HEK293 (cell line): Measurements from ENCODE around the gene LSM14B.

ENCODE experiments used
- CTCF ChIA-PET: fragments of 350-600 bp; formaldehyde crosslinking; extraction: SDS; loops from one replicate; lab custom pipeline; 2021; ENCODE audit warnings: antibody characterized with exemption; lab: Yijun Ruan, JAX
- POLR2A ChIA-PET: fragments of 300-600 bp; formaldehyde crosslinking; extraction: SDS; loops from one replicate; lab custom pipeline; 2020; ENCODE audit warnings: antibody characterized with exemption, inconsistent platforms; lab: Yijun Ruan, JAX
- H3K27ac ChIP-seq: fragments of 200-500 bp; sonication (Bioruptor generic); 2 replicates; pipeline ENCODE4 v1.5.1; 2014; ENCODE audit warnings: low read depth, low read length, control low read depth, inconsistent platforms; ENCODE audit errors: extremely low read depth
- H3K36me3 ChIP-seq, 2 experiments: fragments of 200-500 bp in 1 of 2; sonication (Bioruptor generic) in 1 of 2; 1 replicate in 1 of 2; 2 replicates in 1 of 2; pipeline ENCODE4 v1.5.1; 2014 to 2017; ENCODE audit warnings: inconsistent platforms in 2 of 2, low read length in 2 of 2; ENCODE audit not compliant: control insufficient read depth in 2 of 2, insufficient read depth in 1 of 2
- H3K4me1 ChIP-seq: fragments of 200-500 bp; sonication (Bioruptor generic); 2 replicates; pipeline ENCODE4 v1.5.1; 2014; ENCODE audit warnings: mild to moderate bottlenecking, low read length, inconsistent platforms; ENCODE audit not compliant: control insufficient read depth, insufficient read depth
- H3K4me3 ChIP-seq: 2 replicates; pipeline ENCODE4 v1.5.1; 2011; ENCODE audit warnings: low read depth, mild to moderate bottlenecking, control low read depth, low read length, moderate library complexity
- H3K9me3 ChIP-seq: fragments of 200-500 bp; sonication (Bioruptor generic); 2 replicates; pipeline ENCODE4 v1.5.1; 2014; ENCODE audit warnings: low read depth, low read length, inconsistent platforms; ENCODE audit not compliant: control insufficient read depth, insufficient read depth
- GFI1B ChIP-seq: fragments of 450-650 bp; formaldehyde crosslinking; IDR thresholded peaks from 2 replicates; pipeline ENCODE4 v1.5.1; 2016; ENCODE audit warnings: missing biosample characterization, missing genetic modification characterization
- GLIS1 ChIP-seq: fragments of 450-650 bp; formaldehyde crosslinking; IDR thresholded peaks from 2 replicates; pipeline ENCODE4 v1.5.1; 2016; ENCODE audit warnings: missing biosample characterization, missing genetic modification characterization
- OVOL3 ChIP-seq: fragments of 450-650 bp; formaldehyde crosslinking; IDR thresholded peaks from 2 replicates; pipeline ENCODE4 v1.5.1; 2016; ENCODE audit warnings: missing biosample characterization, missing genetic modification characterization
- PRDM1 ChIP-seq: fragments of 450-650 bp; formaldehyde crosslinking; IDR thresholded peaks from 2 replicates; pipeline ENCODE4; 2016; ENCODE audit warnings: missing biosample characterization, missing genetic modification characterization
- REPIN1 ChIP-seq: fragments of 450-650 bp; formaldehyde crosslinking; IDR thresholded peaks from 2 replicates; pipeline ENCODE4 v1.5.1; 2017; ENCODE audit warnings: missing biosample characterization, missing genetic modification characterization, low read depth
- YY2 ChIP-seq: fragments of 450-650 bp; formaldehyde crosslinking; IDR thresholded peaks from 2 replicates; pipeline ENCODE4 v1.5.1; 2016; ENCODE audit warnings: missing biosample characterization, missing genetic modification characterization
- ZIC2 ChIP-seq: fragments of 450-650 bp; formaldehyde crosslinking; IDR thresholded peaks from 2 replicates; pipeline ENCODE4 v1.5.1; 2016; ENCODE audit warnings: missing biosample characterization, missing genetic modification characterization
- ZNF292 ChIP-seq: fragments of 450-650 bp; formaldehyde crosslinking; IDR thresholded peaks from 2 replicates; pipeline ENCODE4 v1.5.1; 2016; ENCODE audit warnings: low read depth, missing biosample characterization, missing genetic modification characterization, borderline replicate concordance
- ZNF324 ChIP-seq: fragments of 450-650 bp; formaldehyde crosslinking; IDR thresholded peaks from 2 replicates; pipeline ENCODE4 v1.5.1; 2016; ENCODE audit warnings: missing biosample characterization, missing genetic modification characterization
- ZNF518A ChIP-seq: fragments of 450-650 bp; formaldehyde crosslinking; conservative IDR thresholded peaks from 2 replicates; pipeline ENCODE4 v1.5.1; 2016; ENCODE audit warnings: low read depth, missing biosample characterization, missing genetic modification characterization
- ZNF596 ChIP-seq: fragments of 450-650 bp; IDR thresholded peaks from 2 replicates; pipeline ENCODE4 v1.5.0; 2018; ENCODE audit warnings: missing biosample characterization, mild to moderate bottlenecking, missing genetic modification characterization, moderate library complexity
- ZNF610 ChIP-seq: fragments of 450-650 bp; formaldehyde crosslinking; IDR thresholded peaks from 2 replicates; pipeline ENCODE4 v1.5.1; 2016; ENCODE audit warnings: missing biosample characterization, missing genetic modification characterization, borderline replicate concordance
- ZNF621 ChIP-seq: fragments of 450-650 bp; formaldehyde crosslinking; IDR thresholded peaks from 2 replicates; pipeline ENCODE4 v1.5.1; 2017; ENCODE audit warnings: missing biosample characterization, missing genetic modification characterization
- ZNF654 ChIP-seq: fragments of 450-650 bp; formaldehyde crosslinking; IDR thresholded peaks from 2 replicates; pipeline ENCODE4 v1.5.1; 2016; ENCODE audit warnings: low read depth, missing biosample characterization, missing genetic modification characterization
- ZNF670 ChIP-seq: fragments of 450-650 bp; formaldehyde crosslinking; IDR thresholded peaks from 2 replicates; pipeline ENCODE4 v1.5.1; 2016; ENCODE audit warnings: missing biosample characterization, missing genetic modification characterization, low read depth
- TF ChIP-seq, protein P1 (sequence below): fragments of 450-650 bp; formaldehyde crosslinking; IDR thresholded peaks from 2 replicates; pipeline ENCODE4 v1.5.1; 2017; ENCODE audit warnings: missing biosample characterization, missing genetic modification characterization
- TF ChIP-seq, protein P2 (sequence below): fragments of 450-650 bp; formaldehyde crosslinking; IDR thresholded peaks from 2 replicates; pipeline ENCODE4 v1.5.1; 2016; ENCODE audit warnings: missing biosample characterization, missing genetic modification characterization

Gene LSM14B

DNA sequence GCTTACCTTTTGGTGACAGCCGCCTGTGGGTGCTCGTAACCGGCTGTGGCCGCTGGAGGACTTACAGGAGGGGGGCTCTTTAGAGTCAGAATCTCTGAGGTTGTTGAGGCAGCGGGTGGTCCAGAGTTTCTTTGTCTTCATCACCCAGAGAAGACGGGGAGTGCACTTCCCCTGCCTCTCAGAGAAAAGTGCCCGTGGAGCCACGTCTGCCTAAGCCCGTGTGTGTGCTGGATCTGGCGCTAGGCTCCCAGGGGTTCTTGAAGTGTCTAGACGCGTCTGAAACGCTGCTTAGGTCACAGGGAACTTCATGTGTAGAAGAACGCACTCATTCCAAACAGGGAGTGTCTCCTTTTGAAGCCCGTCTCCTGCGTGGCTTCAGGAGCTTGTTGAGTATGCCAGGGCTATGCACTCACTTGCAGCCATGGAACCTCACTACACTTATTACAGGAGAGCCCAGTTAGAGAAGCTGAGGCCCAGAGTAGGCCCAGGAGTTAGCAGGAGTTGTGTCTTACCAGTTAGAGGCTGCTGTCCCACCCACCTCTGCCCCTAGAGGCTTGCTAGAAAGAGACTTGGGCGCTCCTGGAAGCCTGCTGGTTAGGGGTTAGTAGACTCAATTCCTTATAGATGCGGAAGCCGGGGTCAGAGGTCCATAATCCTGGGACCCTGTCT lies 1.3 kb downstream of the LSM14B start:
- no peaks in the 10 kb centered on the region for H3K4me1 ChIP-seq
- H3K9me3 ChIP-seq: no peaks in the 10 kb centered on the region
- no peak overlapping the region for H3K27ac ChIP-seq
- CTCF ChIA-PET: interaction anchor here (0.7 to 4.0 kb wide), 3 partner anchors 12 to 167 kb away, joined by 3 to 20 read pairs (median 3); no protein-coding TSS in a partner anchor
- TF ChIP-seq, protein P1, sequence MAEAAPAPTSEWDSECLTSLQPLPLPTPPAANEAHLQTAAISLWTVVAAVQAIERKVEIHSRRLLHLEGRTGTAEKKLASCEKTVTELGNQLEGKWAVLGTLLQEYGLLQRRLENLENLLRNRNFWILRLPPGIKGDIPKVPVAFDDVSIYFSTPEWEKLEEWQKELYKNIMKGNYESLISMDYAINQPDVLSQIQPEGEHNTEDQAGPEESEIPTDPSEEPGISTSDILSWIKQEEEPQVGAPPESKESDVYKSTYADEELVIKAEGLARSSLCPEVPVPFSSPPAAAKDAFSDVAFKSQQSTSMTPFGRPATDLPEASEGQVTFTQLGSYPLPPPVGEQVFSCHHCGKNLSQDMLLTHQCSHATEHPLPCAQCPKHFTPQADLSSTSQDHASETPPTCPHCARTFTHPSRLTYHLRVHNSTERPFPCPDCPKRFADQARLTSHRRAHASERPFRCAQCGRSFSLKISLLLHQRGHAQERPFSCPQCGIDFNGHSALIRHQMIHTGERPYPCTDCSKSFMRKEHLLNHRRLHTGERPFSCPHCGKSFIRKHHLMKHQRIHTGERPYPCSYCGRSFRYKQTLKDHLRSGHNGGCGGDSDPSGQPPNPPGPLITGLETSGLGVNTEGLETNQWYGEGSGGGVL (tag by site-specific recombination): no peak
- TF ChIP-seq, protein P2, sequence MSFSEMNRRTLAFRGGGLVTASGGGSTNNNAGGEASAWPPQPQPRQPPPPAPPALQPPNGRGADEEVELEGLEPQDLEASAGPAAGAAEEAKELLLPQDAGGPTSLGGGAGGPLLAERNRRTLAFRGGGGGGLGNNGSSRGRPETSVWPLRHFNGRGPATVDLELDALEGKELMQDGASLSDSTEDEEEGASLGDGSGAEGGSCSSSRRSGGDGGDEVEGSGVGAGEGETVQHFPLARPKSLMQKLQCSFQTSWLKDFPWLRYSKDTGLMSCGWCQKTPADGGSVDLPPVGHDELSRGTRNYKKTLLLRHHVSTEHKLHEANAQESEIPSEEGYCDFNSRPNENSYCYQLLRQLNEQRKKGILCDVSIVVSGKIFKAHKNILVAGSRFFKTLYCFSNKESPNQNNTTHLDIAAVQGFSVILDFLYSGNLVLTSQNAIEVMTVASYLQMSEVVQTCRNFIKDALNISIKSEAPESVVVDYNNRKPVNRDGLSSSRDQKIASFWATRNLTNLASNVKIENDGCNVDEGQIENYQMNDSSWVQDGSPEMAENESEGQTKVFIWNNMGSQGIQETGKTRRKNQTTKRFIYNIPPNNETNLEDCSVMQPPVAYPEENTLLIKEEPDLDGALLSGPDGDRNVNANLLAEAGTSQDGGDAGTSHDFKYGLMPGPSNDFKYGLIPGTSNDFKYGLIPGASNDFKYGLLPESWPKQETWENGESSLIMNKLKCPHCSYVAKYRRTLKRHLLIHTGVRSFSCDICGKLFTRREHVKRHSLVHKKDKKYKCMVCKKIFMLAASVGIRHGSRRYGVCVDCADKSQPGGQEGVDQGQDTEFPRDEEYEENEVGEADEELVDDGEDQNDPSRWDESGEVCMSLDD: no peak
- TF ChIP-seq ZNF654 (tag by site-specific recombination): no peak
- TF ChIP-seq ZIC2 (tag by site-specific recombination): peak; percentile 67
- TF ChIP-seq GLIS1 (tag by site-specific recombination): 0 out of 2 replicates have a peak, but pooled peaks have one; percentile 2
- no peak for TF ChIP-seq ZNF324 (tag by site-specific recombination)
- no peak for TF ChIP-seq PRDM1 (tag by site-specific recombination)
- TF ChIP-seq ZNF670 (tag by site-specific recombination): no peak
- H3K36me3 ChIP-seq: peaks cover 13 to 51% of the 10 kb centered on the region in 2 experiments; a peak in 2 of 3 replicates
- peak overlapping the region; percentile 80 for H3K4me3 ChIP-seq
- POLR2A ChIA-PET: interaction anchor here (0.6 to 2.6 kb wide), 5 partner anchors 11 to 81 kb away, joined by 3 to 22 read pairs (median 3); partner anchors contain the start of gene TAF4

- Histone ChIP-seq H3K36me3 (peaks cover 18 to 76% of the 10 kb centered on the region in 2 experiments), H3K9me3 (no peaks in the 10 kb centered on the region), H3K4me1 (no peaks in the 10 kb centered on the region), H3K27ac (no peak overlapping the region)
- POLR2A ChIA-PET: no interaction called here
- CTCF ChIA-PET: interaction anchor here (1.1 to 4.0 kb wide), 3 partner anchors 9 to 116 kb away, joined by 4 to 20 read pairs (median 4); no protein-coding TSS in a partner anchor
- TF ChIP-seq ZNF518A (tag by site-specific recombination): no peak
- TF ChIP-seq YY2 (tag by site-specific recombination): no peak
- no peak for TF ChIP-seq ZNF292 (tag by site-specific recombination)
- TF ChIP-seq ZNF596 (tag by site-specific recombination): no peak
- TF ChIP-seq ZNF621 (tag by site-specific recombination): no peak
- no peak for TF ChIP-seq GFI1B (tag by site-specific recombination)
- TF ChIP-seq ZNF610 (tag by site-specific recombination): no peak
- no peak for TF ChIP-seq REPIN1 (tag by site-specific recombination)
- TF ChIP-seq OVOL3 (tag by site-specific recombination): no peak
- TF ChIP-seq, all 188 proteins: peak for 0
- H3K4me3 ChIP-seq: no peak overlapping the region
Observed at GRCh38 chr20:62126141-62126540, 3.9 kb downstream of the LSM14B start.
